Fibroblast of pulmonary artery (primary cell): ENCODE results near the gene TPRKB.

Source experiments
- DNase-seq: peaks from one replicate; pipeline ENCODE4 v3.0.0-alpha.2; 2010; ENCODE audit warnings: low read depth
- H3K4me3 ChIP-seq: replicated peaks from 2 replicates; pipeline ENCODE4 v1.5.1; 2011; ENCODE audit warnings: low read depth, mild to moderate bottlenecking, control low read depth, low read length, moderate library complexity
- CTCF ChIP-seq: IDR thresholded peaks from 2 replicates; pipeline ENCODE4 v1.5.1; 2011; ENCODE audit warnings: mild to moderate bottlenecking, control low read depth, low read length, inconsistent platforms; ENCODE audit errors: missing control alignments

TPRKB gene

GRCh38 chr2:73717251-73717606 is 19.9 kb downstream of the TPRKB start:
- no peak for TF ChIP-seq CTCF
- no peak overlapping the region for H3K4me3 ChIP-seq
- DNase-seq: no peak

DNA sequence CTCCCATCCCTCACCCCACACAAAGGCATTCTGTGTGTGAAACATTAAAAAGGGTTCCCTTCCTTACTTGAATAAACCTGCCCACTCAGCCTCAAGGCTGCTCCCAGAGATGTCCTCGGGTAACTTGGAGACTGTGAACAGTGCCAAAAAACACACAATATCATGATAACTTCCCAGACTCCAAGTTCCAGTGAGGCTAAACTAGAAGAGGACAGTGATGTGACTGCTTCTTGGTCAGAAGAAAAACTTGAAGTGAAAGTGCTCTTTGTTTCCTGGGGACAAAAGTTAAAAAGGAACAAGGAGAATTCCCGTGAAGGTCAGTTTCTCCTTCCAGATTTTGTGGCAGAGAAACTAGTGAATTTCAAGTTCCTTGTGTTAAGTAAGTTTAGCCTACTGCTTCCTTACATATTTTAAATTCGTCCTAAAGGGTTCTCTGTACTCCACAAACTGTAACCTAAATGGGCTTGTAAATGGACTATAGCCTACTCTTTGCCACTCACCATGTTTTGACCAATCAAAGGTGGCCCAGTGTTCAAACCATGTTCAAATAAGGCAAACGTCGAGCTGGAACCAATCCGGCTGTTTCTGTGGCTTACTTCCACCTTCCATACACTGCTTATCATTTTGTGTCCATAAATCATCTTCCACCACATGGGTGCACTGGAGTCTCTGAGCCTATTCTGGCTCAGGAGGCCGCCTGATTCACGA is 20.4 kb downstream of the TPRKB start:
- H3K4me3 ChIP-seq: peak overlapping the region; percentile 33

GRCh38 chr2:73714091-73714490 is 23.1 kb downstream of the TPRKB start:
- no peak for DNase-seq
- no peak for TF ChIP-seq CTCF

More for the DNA sequence above, 20.4 kb downstream of the TPRKB start:
- DNase-seq: peak; percentile 86
- TF ChIP-seq CTCF: no peak

GRCh38 chr2:73708527-73708926 is 28.6 kb downstream of the TPRKB start:
- no peak overlapping the region for H3K4me3 ChIP-seq
- no peak for DNase-seq
- TF ChIP-seq CTCF: no peak

More at GRCh38 chr2:73714091-73714490, 23.1 kb downstream of the TPRKB start:
- H3K4me3 ChIP-seq: no peak overlapping the region

- no peak for DNase-seq
- no peak for TF ChIP-seq CTCF
Measured at GRCh38 chr2:73707636-73708035, 29.5 kb downstream of the TPRKB start.

DNA sequence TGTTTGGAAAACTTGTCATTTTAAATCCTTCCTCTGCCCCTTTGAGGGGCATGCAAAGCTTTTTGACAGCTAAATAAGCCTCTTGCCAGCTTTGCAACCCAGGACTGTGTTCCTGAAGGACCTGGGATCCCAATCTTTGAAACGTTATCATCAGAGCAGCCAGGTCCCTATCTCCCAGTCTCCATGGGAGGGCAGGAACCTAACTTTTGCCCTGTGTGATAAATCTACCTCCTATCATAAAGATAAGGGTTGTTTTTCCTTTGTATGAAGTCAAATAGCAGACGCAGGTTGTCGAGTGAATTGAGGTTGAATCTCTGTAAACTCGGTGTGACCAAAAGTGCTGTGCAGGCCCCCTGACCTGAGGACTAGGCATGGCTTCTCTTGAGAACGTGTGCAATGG is 30.1 kb downstream of the TPRKB start:
- DNase-seq: no peak
- no peak for TF ChIP-seq CTCF
- H3K4me3 ChIP-seq: no peak overlapping the region

More at GRCh38 chr2:73707636-73708035, 29.5 kb downstream of the TPRKB start:
- no peak overlapping the region for H3K4me3 ChIP-seq

DNA sequence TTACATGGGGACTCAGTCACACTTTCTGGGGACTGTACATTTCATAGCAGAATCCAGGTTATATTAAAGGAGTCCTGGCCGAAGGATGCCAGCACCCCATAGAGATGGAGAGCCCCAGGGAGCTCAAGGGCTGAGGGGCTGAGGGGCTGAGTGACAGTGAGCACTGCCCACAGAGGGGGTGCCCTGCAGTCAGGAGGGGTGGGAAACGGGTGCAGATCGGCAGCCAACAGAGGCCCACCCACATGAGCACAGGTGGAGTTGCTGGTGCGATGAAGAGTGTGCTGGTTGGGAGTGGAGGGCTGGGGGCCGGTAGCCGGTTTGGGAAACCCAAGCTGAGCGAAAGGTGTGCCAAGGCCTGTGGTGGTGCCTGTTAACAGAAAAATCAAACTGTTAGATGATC is 32.1 kb downstream of the TPRKB start:
- TF ChIP-seq CTCF: no peak
- DNase-seq: no peak
- H3K4me3 ChIP-seq: no peak overlapping the region
